Activated T-cell treated with anti-CD3 and anti-CD28 coated beads for 4 hours (primary cell): ENCODE results near the gene FAT4.

Experiments
- DNase-seq: peaks from one replicate; pipeline ENCODE4 v3.0.0-alpha.2; 2020

FAT4 gene

GRCh38 chr4:125314676-125315575 is at the start of gene FAT4:
FAT4 (plus strand) TSS chr4:125314955; CDS start chr4:125316412, 1,457 bp downstream.
- no peak for DNase-seq

GRCh38 chr4:125265846-125266245 is 48.9 kb upstream of the FAT4 start:
- no peak for DNase-seq

GRCh38 chr4:125266901-125267604 is 47.7 kb upstream of the FAT4 start:
- DNase-seq: no peak

- no peak for DNase-seq
Measured at GRCh38 chr4:125267630-125268029, 47.1 kb upstream of the FAT4 start.

GRCh38 chr4:125268068-125268755 is 46.5 kb upstream of the FAT4 start:
- DNase-seq: no peak

DNA sequence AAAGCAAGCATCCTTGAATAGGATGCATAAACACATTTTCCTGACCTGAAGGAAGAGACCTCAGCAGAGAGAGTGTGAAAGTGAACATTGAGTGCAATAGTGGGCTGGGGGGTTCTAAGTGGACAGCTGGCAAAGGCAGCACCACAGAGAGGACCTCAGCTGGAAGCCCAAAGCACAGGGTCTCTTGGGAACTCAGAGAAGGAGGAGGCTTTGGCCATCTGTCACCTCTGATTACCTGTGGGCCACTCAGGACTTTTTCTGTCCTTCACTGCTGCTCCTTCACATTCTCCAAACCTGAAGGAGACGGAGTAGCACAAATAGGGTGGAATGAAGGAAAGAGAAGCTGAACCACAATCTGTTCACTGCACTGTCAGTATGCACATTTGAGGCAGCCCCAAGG is 37.9 kb upstream of the FAT4 start:
- no peak for DNase-seq

- DNase-seq: no peak
Measured at GRCh38 chr4:125277790-125278189, 37.0 kb upstream of the FAT4 start.

DNA sequence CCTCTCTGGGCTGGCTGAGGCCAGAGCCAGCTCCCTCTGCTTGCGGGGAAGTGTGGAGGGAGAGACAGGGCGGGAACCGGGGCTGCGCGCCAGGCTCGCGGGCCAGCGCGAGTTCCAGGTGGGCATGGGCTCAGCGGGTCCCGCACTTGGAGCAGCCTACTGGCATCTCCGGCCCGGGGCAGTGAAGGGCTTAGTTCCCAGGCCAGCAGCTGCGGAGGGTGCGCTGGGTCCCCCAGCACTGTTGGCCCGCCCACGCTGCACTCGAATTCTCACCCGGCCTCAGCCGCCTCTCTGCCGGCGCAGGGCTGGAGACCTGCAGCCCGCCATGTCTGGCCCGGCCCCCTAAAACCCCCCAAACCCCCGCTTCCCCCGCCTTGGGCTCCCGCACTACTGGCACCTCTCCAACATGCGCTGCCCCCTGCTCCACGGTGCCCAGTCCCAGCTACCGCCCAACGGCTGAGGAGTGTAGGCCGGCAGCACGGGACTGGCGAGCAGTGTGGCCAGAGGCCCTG is 33.8 kb upstream of the FAT4 start:
- DNase-seq: no peak

DNA sequence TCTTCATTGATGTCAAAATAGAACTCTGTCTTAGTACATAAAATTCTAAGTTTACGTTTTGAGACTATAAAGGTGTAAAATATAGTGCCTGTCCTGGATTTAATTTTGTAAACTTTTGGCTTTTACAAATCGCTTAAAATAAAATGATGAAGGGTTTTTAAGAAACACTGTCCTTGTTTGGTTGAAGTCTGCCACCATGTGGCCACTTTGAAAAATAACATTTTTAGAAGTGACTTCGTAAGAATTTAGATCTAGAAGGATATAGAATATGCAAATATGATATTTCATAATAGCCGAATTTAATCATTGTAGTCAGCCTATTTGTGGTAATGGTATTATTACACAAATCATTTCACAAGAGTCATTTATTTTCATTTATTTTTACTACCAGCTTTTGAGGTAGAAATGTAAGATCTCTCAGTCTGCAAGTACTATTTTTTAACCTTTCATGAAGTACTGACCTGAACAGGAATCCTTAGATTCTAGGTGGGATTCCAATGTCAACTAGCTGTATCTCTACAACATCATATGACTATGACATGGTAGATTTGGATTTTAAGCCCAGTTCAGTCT is 31.0 kb upstream of the FAT4 start:
- no peak for DNase-seq

DNA sequence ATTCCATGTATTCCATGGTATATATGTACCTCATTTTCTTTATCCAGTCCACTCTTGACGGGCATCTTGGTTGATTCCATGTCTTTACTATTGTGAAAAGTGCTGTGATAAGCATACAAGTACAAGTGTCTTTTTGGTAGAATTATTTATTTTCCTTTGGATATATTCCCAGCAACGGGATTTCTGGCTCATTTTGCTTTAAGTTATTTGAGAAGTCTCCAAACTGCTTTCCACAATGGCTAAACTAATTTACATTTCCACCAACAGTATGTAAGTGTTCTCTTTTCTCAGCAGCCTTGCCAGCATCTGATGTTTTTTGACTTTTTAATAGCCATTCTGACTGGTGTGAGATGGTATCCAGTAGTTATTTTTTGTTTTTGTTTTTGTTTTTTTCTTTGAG is 17.6 kb upstream of the FAT4 start:
- no peak for DNase-seq

GRCh38 chr4:125303058-125303457 is 11.7 kb upstream of the FAT4 start:
- DNase-seq: no peak

- DNase-seq: no peak
Measured at GRCh38 chr4:125303821-125304220, 10.9 kb upstream of the FAT4 start.

- no peak for DNase-seq
Measured at GRCh38 chr4:125306112-125306511, 8.6 kb upstream of the FAT4 start.

DNA sequence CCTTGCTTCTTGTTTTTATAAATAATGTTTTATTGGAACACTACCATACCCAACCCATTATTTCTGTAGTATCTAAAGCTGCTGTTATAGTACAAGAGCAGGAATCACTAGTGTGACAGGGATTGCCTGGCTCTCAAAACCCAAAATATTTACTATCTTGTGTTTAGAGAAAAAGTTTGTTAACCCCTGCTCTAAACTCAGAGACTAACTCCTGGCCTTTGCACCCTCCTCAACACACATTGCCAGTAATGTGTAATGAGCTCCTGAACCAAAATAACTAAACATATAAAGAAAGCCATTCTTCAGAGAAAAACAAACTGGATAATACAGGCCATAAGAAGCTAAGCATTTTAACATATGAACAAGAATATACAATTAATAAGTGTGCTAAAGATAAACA is 8.2 kb upstream of the FAT4 start:
- no peak for DNase-seq

GRCh38 chr4:125311503-125311902 is 3.3 kb upstream of the FAT4 start:
- no peak for DNase-seq

DNA sequence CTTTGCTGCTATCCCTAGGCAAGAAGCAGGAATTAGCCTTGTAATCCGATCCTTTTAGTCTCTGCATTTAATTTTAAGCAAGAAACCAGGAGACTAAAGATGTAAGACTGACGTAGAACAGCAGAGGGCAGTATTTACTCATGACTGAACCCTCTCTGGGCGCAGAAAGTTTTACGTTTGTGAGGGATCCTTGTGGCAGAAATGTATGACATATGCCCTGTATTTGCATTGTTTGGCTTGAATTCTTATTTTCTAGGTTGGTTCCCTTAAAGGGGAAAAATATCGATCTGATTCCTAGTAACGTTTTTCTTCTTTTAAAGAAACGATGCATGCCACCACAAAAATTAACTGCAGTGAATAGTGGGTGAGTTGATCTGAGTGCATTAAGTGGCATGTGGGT is 1.3 kb upstream of the FAT4 start:
- no peak for DNase-seq

DNA sequence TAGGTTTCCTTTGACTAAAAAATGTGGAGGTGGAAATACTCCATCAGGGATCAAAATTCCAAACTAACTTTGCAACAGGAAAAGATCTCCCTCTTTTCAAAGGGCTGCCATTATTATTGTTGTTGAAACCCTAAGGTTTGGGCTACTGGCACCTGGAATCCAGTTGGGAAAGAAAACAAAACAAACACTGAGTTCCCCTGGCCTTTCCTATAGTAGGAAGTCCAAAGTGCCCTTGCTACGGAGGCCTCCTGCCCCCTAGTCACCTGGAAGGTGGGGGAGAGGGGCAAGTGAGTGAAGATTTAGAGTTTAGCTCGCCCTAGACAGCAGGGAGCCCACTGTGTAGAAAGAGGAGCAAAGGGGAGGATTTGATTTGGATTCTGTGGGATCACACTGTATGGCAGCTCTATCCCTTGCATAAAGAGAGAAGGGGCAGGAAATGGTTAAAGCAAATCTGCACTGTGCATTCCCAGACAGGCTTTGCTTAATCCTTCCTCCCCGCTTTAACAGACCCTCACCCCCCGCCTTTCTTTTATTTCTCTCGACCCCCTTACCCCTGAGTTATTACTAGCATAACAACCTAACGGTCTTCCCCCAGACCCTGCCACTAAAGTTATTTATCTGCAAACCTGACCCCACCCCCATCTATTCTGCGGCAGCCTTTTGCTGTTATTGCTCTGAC is 627 bp upstream of the FAT4 start:
- DNase-seq: no peak

DNA sequence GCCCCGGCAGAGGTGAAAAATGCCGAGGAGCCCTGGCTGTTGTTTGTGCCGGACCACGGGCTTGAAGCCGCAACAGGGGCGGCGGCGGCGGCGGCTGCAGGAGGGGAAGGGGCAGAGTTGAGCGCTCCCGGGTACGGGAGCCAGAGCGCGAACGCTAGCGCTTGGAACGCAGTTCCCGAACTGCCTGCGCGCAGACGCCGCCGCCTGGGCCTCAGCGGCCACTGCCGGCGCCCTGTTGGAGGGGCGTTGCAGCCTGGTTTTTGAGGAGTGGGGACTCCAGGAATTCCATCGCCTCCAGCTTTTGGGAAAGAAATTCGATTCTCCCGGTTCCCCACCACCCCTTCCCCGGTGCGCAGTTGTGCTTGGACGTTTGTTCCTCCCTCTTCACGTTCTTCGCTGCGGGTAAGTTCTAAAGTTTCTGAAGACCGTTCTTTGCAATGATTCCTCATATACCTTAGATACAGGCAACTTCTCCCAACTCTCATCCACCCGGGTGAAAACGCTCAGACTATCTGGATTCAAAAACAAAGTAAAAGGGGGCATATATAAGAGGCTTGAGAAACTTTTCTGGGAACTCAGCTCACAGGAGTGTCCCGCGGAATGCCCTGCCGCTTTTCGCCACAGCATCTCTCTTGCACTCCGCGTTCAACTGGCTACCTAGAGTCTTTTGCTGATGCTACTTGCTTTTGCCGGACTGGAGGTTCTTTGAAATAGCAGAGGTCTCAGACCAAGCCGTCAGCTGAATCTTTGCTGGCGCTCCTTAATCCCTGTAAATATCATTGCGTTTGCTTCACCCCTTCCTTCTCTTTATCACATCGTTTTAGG is 1.0 kb downstream of the FAT4 start:
- no peak for DNase-seq

GRCh38 chr4:125316401-125316790 is 1.6 kb downstream of the FAT4 start:
- DNase-seq: no peak

- DNase-seq: no peak
Measured at GRCh38 chr4:125316791-125317524, 2.2 kb downstream of the FAT4 start.

GRCh38 chr4:125317525-125317877 is 2.7 kb downstream of the FAT4 start:
- no peak for DNase-seq
